Measurements from ENCODE around the gene UGT3A2. TPM values are rescaled to one million over a fixed set of nuclear protein-coding genes. Genes with fewer than 3 reads are reported as not detected.

Gene UGT3A2
- total RNA-seq, 2 donors from 2014 or later = 0.55 to 4.0 TPM

Small RNAs within 50 kb of the gene (small RNA-seq; reads per million reads assigned to genes)
- 0 reads per million in 2 donors for gene AC016612.1

Other genes starting within 250 kb of the UGT3A2 start
- 10 to 100 TPM in 1 of 2 donors, 1 to 10 TPM in 1; 7.8 to 13.5 TPM for gene IL7R, start 210.0 kb downstream of the UGT3A2 start, total RNA-seq
- gene CAPSL, start 128.3 kb downstream of the UGT3A2 start, total RNA-seq = not detected
- gene UGT3A1, start 75.5 kb downstream of the UGT3A2 start, total RNA-seq = 1 to 10 TPM in 1 of 2 donors, under 1 TPM in 1; 0.34 to 2.2 TPM
- 10 to 100 TPM in 1 of 2 donors, 1 to 10 TPM in 1; 7.4 to 15.7 TPM for gene LMBRD2, start 85.0 kb upstream of the UGT3A2 start, total RNA-seq
- 1 to 10 TPM; 7.8 to 9.3 TPM for gene SKP2, start 85.2 kb upstream of the UGT3A2 start, total RNA-seq
- 10 to 100 TPM; 21.6 to 37.9 TPM for gene NADK2, start 175.0 kb upstream of the UGT3A2 start, total RNA-seq
- 10 to 100 TPM; 17.7 to 21.2 TPM for gene RANBP3L, start 235.0 kb upstream of the UGT3A2 start, total RNA-seq

Measured in prostate gland (tissue), 2 donors.